Trophoblast cell (in vitro differentiated cells and primary cell): ENCODE results near the gene ACOX1.

ENCODE experiments used
- DNase-seq, 2 donors: peaks; one replicate each; pipeline ENCODE4 v3.0.0-alpha.2; 2016
- H2AFZ ChIP-seq: 2 replicates; pipeline ENCODE4 v1.6.1; 2013; ENCODE audit warnings: low read length, moderate library complexity, mild to moderate bottlenecking; ENCODE audit not compliant: insufficient read depth, poor library complexity
- H2AK5ac ChIP-seq: 2 replicates; pipeline ENCODE4 v1.6.1; 2013; ENCODE audit warnings: mild to moderate bottlenecking, low read length
- H2BK120ac ChIP-seq: 2 replicates; pipeline ENCODE4 v1.6.1; 2013; ENCODE audit warnings: low read length, mild to moderate bottlenecking, moderate library complexity; ENCODE audit not compliant: insufficient read depth, poor library complexity
- H2BK12ac ChIP-seq: 2 replicates; pipeline ENCODE4 v1.6.1; 2013; ENCODE audit warnings: mild to moderate bottlenecking, low read length, moderate library complexity
- H2BK5ac ChIP-seq: 2 replicates; pipeline ENCODE4 v1.6.1; 2013; ENCODE audit warnings: low read length, low read depth, moderate library complexity, mild to moderate bottlenecking; ENCODE audit not compliant: poor library complexity
- H3K14ac ChIP-seq: 2 replicates; pipeline ENCODE4 v1.6.1; 2013; ENCODE audit warnings: mild to moderate bottlenecking, low read length
- H3K18ac ChIP-seq: 2 replicates; pipeline ENCODE4 v1.6.1; 2013; ENCODE audit warnings: mild to moderate bottlenecking, low read length
- H3K23ac ChIP-seq: 2 replicates; pipeline ENCODE4 v1.6.1; 2013; ENCODE audit warnings: low read length
- H3K27ac ChIP-seq: 2 replicates; pipeline ENCODE4 v1.5.1; 2013; ENCODE audit warnings: low read depth, mild to moderate bottlenecking, inconsistent platforms, low read length, moderate library complexity
- H3K27me3 ChIP-seq: 2 replicates; pipeline ENCODE4 v1.6.1; 2013; ENCODE audit warnings: inconsistent platforms, mild to moderate bottlenecking, low read length, moderate library complexity; ENCODE audit not compliant: insufficient read depth
- H3K36me3 ChIP-seq, 2 experiments: 1 replicate in 1 of 2; 2 replicates in 1 of 2; pipeline ENCODE4 v1.6.1; 2013; ENCODE audit warnings: low read length in 2 of 2, mild to moderate bottlenecking in 2 of 2, moderate library complexity in 1 of 2; ENCODE audit not compliant: insufficient read depth in 2 of 2, control insufficient read depth in 1 of 2
- H3K4ac ChIP-seq: 2 replicates; pipeline ENCODE4 v1.6.1; 2013; ENCODE audit warnings: low read depth, mild to moderate bottlenecking, low read length, moderate library complexity
- H3K4me1 ChIP-seq, 2 experiments: 1 replicate in 1 of 2; 2 replicates in 1 of 2; pipeline ENCODE4 v1.6.1; 2013; ENCODE audit warnings: low read length in 2 of 2, mild to moderate bottlenecking in 2 of 2, moderate library complexity in 1 of 2; ENCODE audit not compliant: insufficient read depth in 2 of 2, control insufficient read depth in 1 of 2
- H3K4me2 ChIP-seq: 2 replicates; pipeline ENCODE4 v1.6.1; 2013; ENCODE audit warnings: inconsistent platforms, mild to moderate bottlenecking, low read length, moderate library complexity
- H3K4me3 ChIP-seq: 2 replicates; pipeline ENCODE4 v1.5.1; 2013; ENCODE audit warnings: mild to moderate bottlenecking, low read depth, low read length, inconsistent platforms
- H3K79me1 ChIP-seq: one replicate; pipeline ENCODE4 v1.6.1; 2013; ENCODE audit warnings: low read length
- H3K79me2 ChIP-seq: 2 replicates; pipeline ENCODE4 v1.6.1; 2013; ENCODE audit warnings: low read length, mild to moderate bottlenecking; ENCODE audit not compliant: control insufficient read depth, insufficient read depth, poor library complexity
- H3K9ac ChIP-seq: 2 replicates; pipeline ENCODE4 v1.6.1; 2013; ENCODE audit warnings: mild to moderate bottlenecking, low read length
- H3K9me3 ChIP-seq: 2 replicates; pipeline ENCODE4 v1.6.1; 2013; ENCODE audit warnings: low read depth, mild to moderate bottlenecking, control low read depth, inconsistent platforms, low read length; ENCODE audit not compliant: insufficient read depth
- H4K12ac ChIP-seq: 2 replicates; pipeline ENCODE4 v1.6.1; 2013; ENCODE audit warnings: low read depth, mild to moderate bottlenecking, low read length, moderate library complexity
- H4K8ac ChIP-seq: 2 replicates; pipeline ENCODE4 v1.6.1; 2013; ENCODE audit warnings: low read depth, mild to moderate bottlenecking, low read length, moderate library complexity
- H4K91ac ChIP-seq: one replicate; pipeline ENCODE4 v1.6.1; 2013; ENCODE audit warnings: low read depth, mild to moderate bottlenecking, low read length, moderate library complexity
- WGBS: extraction: QIAGEN DNeasy Blood & Tissue Kit; methylation state at CpG from one replicate; pipeline ENCODE4 v1.1.7; 2013; ENCODE audit warnings: missing lambda C conversion rate; ENCODE audit not compliant: insufficient read length, insufficient coverage; ENCODE audit errors: extremely low coverage; 5-methylcytosine and 5-hydroxymethylcytosine counted together

ACOX1 gene

GRCh38 chr17:75950855-75951554, 28.0 kb downstream of the ACOX1 start:
- Histone ChIP-seq H3K4me1 (no peaks in the 10 kb centered on the region), H3K14ac (no peak overlapping the region), H3K23ac (peak overlapping the region; percentile 14), H3K27me3 (no peaks in the 10 kb centered on the region), H3K79me2 (no peaks in the 10 kb centered on the region), H2BK120ac (no peak overlapping the region), H2AFZ (no peak overlapping the region), H4K91ac (no peak overlapping the region), H4K8ac (no peak overlapping the region), H3K9me3 (peaks cover 2% of the 10 kb centered on the region), H3K4me2 (no peak overlapping the region), H4K12ac (no peak overlapping the region), H2AK5ac (no peak overlapping the region), H2BK5ac (no peak overlapping the region), H3K4ac (no peak overlapping the region), H3K36me3 (peaks cover 56 to 74% of the 10 kb centered on the region in 2 experiments), H3K18ac (no peak overlapping the region), H3K9ac (peak overlapping the region; percentile 5), H3K79me1 (no peaks in the 10 kb centered on the region), H2BK12ac (no peak overlapping the region), H3K27ac (no peak overlapping the region), H3K4me3 (peak overlapping the region; percentile 36)
- no peak for DNase-seq
- no CpG with 5 or more reads among the region's 8 CpGs for WGBS

- Histone ChIP-seq H3K79me2 (no peaks in the 10 kb centered on the region), H4K8ac (no peak overlapping the region), H4K91ac (no peak overlapping the region), H2AK5ac (no peak overlapping the region), H2AFZ (no peak overlapping the region), H3K9ac (no peak overlapping the region), H3K4me1 (no peaks in the 10 kb centered on the region), H2BK120ac (no peak overlapping the region), H4K12ac (no peak overlapping the region), H2BK5ac (no peak overlapping the region), H3K14ac (no peak overlapping the region), H3K27ac (no peak overlapping the region), H3K9me3 (peaks cover 2% of the 10 kb centered on the region), H3K36me3 (peaks cover 56 to 73% of the 10 kb centered on the region in 2 experiments), H3K4ac (no peak overlapping the region), H3K23ac (no peak overlapping the region), H3K4me3 (no peak overlapping the region), H3K4me2 (no peak overlapping the region), H2BK12ac (no peak overlapping the region), H3K79me1 (no peaks in the 10 kb centered on the region), H3K18ac (no peak overlapping the region), H3K27me3 (no peaks in the 10 kb centered on the region)
- no peak for DNase-seq
- WGBS = no CpG with 5 or more reads among the region's 6 CpGs
Measured at GRCh38 chr17:75950421-75950820, 28.5 kb downstream of the ACOX1 start.

GRCh38 chr17:75945211-75945610, 33.8 kb downstream of the ACOX1 start:
- Histone ChIP-seq H3K9ac (no peak overlapping the region), H3K23ac (no peak overlapping the region), H3K18ac (no peak overlapping the region), H4K91ac (no peak overlapping the region), H2AK5ac (no peak overlapping the region), H3K14ac (no peak overlapping the region), H4K12ac (no peak overlapping the region), H3K27me3 (no peaks in the 10 kb centered on the region), H3K4me3 (no peak overlapping the region), H3K9me3 (peaks cover 2% of the 10 kb centered on the region), H2BK120ac (no peak overlapping the region), H2BK5ac (no peak overlapping the region), H3K4ac (no peak overlapping the region), H2BK12ac (no peak overlapping the region), H3K79me1 (peaks cover 4% of the 10 kb centered on the region), H3K27ac (no peak overlapping the region), H2AFZ (no peak overlapping the region), H3K79me2 (peaks cover 3% of the 10 kb centered on the region), H3K4me1 (no peaks in the 10 kb centered on the region), H3K36me3 (peaks cover 34 to 47% of the 10 kb centered on the region in 2 experiments), H3K4me2 (no peak overlapping the region), H4K8ac (no peak overlapping the region)
- whole genome bisulfite sequencing = no CpG with 5 or more reads among the region's 2 CpGs
- DNase-seq = no peak

GRCh38 chr17:75943491-75943890, 35.5 kb downstream of the ACOX1 start:
- Histone ChIP-seq H3K36me3 (peaks cover 21 to 30% of the 10 kb centered on the region in 2 experiments), H3K27ac (no peak overlapping the region), H2AFZ (no peak overlapping the region), H3K4me2 (no peak overlapping the region), H3K4ac (no peak overlapping the region), H3K79me2 (peaks cover 3% of the 10 kb centered on the region), H3K14ac (no peak overlapping the region), H3K4me1 (no peaks in the 10 kb centered on the region), H4K12ac (no peak overlapping the region), H2BK120ac (no peak overlapping the region), H4K91ac (no peak overlapping the region), H3K4me3 (no peak overlapping the region), H3K9me3 (no peaks in the 10 kb centered on the region), H2BK12ac (no peak overlapping the region), H3K27me3 (no peaks in the 10 kb centered on the region), H3K23ac (no peak overlapping the region), H4K8ac (no peak overlapping the region), H2BK5ac (no peak overlapping the region), H3K79me1 (peaks cover 4% of the 10 kb centered on the region), H3K9ac (no peak overlapping the region), H3K18ac (no peak overlapping the region), H2AK5ac (no peak overlapping the region)
- no peak for DNase-seq
- WGBS = no CpG with 5 or more reads among the region's 1 CpG
